ENCODE measurements around the gene ADAMTS16.

ADAMTS16 gene

GRCh38 chr5:5344606-5345005 is 204.5 kb downstream of the ADAMTS16 start:
- no peak for DNase-seq (ENCODE audit: low spot score)

- DNase-seq (ENCODE audit: low spot score) = no peak
These were observed 207.3 kb downstream of the ADAMTS16 start for GRCh38 chr5:5347442-5347841.

- no peak for DNase-seq (ENCODE audit: low spot score)
These were observed 208.0 kb downstream of the ADAMTS16 start for GRCh38 chr5:5348135-5348534.

DNA sequence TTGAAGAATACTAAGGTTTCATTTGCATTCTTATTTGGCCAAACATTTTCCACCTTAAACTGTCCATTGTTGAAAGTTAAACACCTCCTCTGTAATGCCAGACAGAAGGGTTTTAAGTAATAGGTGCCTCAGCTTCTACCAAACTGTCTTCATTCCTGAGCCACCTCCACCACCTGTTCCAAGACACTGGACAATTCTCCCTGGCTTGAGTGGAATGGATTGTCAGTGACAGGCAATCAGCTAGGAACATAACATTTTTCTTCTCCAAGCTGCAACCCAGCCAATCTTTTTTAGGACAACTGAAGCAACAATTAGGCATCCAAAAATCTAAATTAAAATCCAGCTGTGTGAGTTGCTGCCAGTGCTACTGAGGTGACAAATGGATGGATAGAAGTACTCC is 208.4 kb downstream of the ADAMTS16 start:
- no peak for DNase-seq (ENCODE audit: low spot score)

DNA sequence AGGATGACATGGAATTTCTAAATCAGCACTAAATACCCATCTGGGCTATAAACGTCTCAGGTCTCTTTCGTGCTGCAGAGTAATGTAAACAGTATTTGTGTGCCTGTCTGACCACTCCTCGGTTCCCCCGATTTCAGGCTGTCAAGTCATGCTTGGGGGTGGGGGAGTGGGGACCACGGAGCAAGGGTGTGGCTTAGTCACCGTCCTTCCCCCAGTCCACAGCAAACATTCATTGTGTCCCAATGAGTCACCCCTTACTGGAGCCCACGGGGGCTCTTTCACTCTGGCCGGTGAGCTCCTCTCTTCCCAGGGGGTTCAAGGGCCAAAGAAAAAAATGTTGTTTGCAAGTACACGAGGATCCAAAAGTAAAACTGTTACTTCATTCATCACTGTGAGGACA is 210.0 kb downstream of the ADAMTS16 start:
- DNase-seq (ENCODE audit: low spot score) = no peak

DNA sequence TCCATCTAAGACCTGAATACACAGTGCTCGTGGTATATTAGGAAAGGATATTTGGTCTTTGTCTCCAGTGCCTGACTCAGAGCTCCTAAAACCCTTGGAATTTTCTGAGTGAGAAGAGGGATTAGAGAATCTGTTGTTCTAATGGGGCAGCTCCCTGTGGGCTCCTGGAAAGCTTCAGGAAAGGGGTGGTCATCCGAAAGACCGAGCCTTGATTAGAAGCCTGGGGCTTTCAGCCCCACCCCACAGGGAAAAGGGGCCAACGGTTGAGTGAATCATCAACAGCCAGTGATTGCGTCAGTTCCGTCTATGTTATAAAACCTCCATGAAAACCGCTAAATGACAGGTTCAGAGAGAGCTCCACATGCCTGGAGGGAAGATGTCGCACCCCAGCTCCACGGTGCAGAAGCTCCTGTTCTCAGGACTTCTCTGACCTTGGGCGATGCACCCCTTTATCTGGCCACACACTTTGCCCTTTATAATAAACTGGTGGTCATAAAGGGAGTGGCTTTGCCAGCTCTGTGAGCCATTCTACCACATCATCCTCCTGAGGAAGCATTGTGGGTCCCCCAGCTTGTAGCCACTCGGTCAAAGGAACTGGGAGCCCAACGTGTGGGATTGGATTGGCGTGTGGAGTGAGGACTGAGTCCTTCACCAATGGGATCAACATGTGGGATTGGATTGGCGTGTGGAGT is 211.3 kb downstream of the ADAMTS16 start:
- no peak for DNase-seq (ENCODE audit: low spot score)

DNA sequence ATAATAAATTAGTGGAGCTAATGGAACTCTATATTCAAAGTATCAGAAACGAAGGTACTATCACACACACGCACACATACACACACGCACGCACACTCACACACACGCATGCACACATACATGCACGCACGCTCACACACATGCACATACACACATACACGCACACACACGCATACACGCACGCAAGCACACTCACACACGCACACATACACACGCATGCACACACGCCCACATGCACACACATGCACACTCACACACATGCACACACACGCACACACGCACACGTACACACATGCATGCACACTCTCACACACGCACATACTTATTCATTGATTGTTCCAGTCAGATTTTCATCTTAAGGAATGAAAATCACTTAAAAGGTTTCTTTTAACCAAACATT is 212.5 kb downstream of the ADAMTS16 start:
- DNase-seq (ENCODE audit: low spot score) = no peak

DNA sequence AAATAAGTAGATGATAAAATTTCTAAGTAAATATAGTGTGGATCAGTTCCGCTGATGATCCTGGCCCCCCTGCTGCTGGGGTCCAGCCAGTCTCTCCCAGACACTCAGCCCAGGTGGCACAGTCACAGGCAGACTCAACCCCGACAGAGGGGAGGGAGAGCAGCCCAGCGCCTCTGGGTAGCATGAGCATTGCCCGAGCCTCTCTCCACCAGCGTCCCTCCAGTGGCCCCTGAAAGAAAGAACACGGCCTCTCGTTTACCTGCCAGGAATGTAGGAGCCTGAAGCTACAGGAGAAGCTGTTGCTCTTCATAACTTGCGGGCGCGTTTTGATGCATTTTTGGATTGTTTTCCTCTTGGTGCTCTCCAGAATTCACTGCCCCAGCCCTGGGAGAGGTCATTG is 213.6 kb downstream of the ADAMTS16 start:
- no peak for DNase-seq (ENCODE audit: low spot score)

DNA sequence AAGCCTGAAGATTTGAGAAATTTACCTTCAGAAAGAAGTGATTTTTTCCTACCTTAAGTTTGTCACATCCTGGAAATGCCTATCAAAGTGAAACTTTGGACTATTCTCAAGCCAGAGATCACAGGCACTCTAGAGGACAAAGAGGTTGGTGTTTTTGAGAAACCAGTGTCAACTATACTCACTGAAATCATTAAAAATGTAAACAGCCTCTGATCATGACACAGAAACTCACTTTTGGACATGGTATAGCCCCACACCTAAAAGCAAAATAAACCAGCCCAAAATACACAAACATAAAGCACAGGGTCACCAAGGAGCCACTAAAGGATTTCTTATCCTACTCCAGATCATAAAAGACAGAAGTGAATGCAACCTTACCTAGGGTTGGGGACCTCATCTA is 216.6 kb downstream of the ADAMTS16 start:
- peak; percentile 10 for DNase-seq (ENCODE audit: low spot score)

DNA sequence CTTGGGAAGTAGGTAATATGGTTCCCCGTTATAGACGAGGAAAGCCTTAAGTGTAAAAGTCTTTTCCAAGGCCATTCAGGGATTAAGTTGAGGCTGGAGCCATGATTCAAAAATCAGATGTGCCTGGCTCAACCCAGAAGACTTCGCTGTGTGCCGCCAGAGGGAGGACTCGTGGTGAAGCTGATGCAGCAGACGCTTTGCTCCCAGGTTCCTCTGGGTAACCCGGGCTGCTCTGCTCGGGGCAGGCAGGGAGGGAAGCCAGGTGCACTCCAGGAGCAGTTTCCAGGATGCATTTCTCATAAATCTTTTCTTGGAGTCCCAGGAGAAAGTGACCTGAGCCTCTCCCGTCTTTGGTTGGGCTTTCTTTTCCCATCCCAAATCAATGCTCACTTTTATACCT is 219.5 kb downstream of the ADAMTS16 start:
- DNase-seq (ENCODE audit: low spot score) = no peak

DNA sequence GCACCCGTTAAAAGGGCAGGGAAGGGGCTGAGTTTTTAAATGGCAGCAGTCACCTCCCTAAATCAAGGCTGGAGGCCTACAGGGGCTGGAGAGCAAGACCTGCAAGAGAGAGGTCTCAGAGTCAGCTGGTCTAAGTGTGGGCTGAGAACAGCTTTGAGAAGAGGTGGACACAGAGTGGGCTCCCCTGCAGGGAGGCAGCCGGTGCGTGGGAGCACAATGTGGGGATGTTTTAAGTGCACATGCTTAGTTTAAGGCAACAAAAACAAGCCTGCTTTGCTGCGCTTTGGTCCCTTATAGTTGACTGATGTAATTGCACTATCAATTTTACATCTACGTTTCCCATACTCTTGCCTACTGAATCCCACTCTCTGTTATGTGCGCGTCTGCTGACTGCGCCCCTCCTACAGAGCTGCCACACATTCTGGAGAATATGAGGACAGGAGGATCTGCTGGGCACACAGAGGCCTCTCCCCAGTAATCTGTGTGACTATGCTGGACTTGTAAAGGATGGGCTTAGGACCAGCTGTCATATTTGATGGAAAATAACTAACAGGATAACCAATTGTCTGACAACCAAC is 220.3 kb downstream of the ADAMTS16 start:
- no peak for DNase-seq (ENCODE audit: low spot score)

- peak; percentile 8 for DNase-seq (ENCODE audit: low spot score)
These were observed 220.9 kb downstream of the ADAMTS16 start for GRCh38 chr5:5360941-5361520.

GRCh38 chr5:5363045-5363444 is 222.9 kb downstream of the ADAMTS16 start:
- DNase-seq (ENCODE audit: low spot score) = no peak

DNA sequence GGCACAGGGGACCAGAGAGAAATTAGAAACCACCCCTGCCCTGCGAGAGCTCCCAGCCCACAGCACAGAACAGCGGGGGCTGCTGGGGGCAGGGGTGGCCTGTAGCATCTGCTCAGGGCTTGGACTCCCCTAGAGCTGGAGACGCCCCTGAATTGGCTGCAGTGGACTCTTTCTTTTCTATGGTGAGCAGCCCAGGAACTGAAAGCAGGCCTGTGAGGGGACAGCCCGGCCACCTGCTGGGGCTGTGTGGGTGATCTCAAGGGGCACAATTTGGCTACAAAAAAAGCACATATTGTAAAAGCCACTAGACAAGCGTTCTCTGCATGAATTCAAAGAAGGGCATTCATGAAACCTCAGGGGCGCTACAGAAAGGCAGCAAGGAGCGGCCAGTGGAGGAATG is 224.8 kb downstream of the ADAMTS16 start:
- no peak for DNase-seq (ENCODE audit: low spot score)

DNA sequence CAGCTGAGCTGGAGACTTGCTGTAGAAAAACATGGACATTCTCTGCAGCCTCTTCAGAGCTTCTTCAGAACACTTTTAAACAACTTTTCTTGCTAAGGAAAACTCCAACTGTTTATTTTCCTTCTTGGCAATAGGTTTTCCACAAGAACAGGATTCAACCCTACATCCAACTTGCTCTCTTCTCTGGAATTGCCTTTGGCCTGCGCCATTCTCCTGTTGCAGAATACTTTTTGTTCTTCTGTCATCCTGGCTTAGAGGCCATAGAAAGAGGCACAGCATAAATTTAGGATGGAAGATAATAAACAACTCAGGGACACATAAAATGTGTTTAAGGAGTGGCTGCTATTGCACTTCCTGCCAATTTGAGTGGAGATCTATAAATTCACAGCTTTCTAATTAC is 227.6 kb downstream of the ADAMTS16 start:
- DNase-seq (ENCODE audit: low spot score) = no peak

DNA sequence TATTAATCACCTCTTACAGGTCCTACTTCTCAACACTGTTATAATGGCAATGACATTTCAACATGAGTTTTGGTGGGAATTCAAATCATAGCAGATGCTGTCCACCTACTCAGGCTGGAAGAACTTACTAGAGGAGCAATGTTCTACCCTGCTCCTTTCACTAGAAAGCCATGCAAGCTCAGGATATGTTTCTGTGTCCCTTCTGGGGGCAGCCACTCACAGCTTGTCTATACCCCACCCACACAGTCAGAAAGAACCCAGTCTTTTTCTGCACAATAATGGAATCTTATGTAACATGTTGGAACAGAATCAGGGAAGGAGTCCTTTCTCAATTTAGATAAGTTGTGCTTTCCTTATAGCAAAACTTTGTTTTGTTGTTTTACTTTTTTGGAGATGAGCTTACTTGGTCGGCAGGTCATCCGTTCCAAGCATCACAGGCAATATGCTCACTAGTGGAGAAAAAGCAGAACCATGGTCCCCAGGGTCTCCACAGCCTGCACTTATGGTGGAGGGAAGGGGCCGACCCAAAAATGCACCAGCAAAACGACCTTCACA is 229.0 kb downstream of the ADAMTS16 start:
- no peak for DNase-seq (ENCODE audit: low spot score)

Measured in HuH-7 (cell line).